Lower leg skin (tissue), 4 donors: Measurements from ENCODE around the gene ANGPTL2. TPM values are rescaled to one million over a fixed set of nuclear protein-coding genes. Genes with fewer than 3 reads are reported as not detected.
"Not testable (repeated sequence)": the region's sequence is repeated elsewhere in the genome, so short reads cannot be mapped to it uniquely, and the experiment has no call there.

Experiments used
- DNase-seq, 2 donors: peaks; one replicate each; pipeline ENCODE4 v3.0.0-alpha.2; 2019; ENCODE audit warnings: low spot score in 2 of 2
- H3K4me3 ChIP-seq: fragments of 200-600 bp; sonication (generic); 2 replicates; pipeline ENCODE4 v1.5.1; 2017; ENCODE audit warnings: mild to moderate bottlenecking, low read depth; ENCODE audit not compliant: poor library complexity, severe bottlenecking
- CTCF ChIP-seq, 3 donors: fragments of 450-650 bp; IDR thresholded peaks; one replicate each; pipeline ENCODE4 v1.5.1; 2016; ENCODE audit warnings: antibody characterized with exemption in 3 of 3, mild to moderate bottlenecking in 3 of 3, moderate library complexity in 2 of 3
- POLR2A ChIP-seq, 2 donors: fragments of 450-650 bp; IDR thresholded peaks; one replicate each; pipeline ENCODE4 v1.6.1; 2016 to 2017; ENCODE audit warnings: antibody characterized with exemption in 2 of 2, mild to moderate bottlenecking in 1 of 2, moderate library complexity in 1 of 2
- WGBS, 2 donors: methylation state at CpG; one replicate each; pipeline ENCODE4 v1.1.5; 2018; 5-methylcytosine and 5-hydroxymethylcytosine counted together
- intact Hi-C: fragments of 100-400 bp; cut with DNase I; formaldehyde crosslinking; loops from one replicate; pipeline ENCODE4 v1.15.0; 2023; ENCODE audit warnings: low total_unique reads
- total RNA-seq, 4 donors: library from RNA; depleted of rRNA; stranded (reverse); fragments of >200 nt; gene quantifications; one replicate each; pipeline ENCODE4 v1.1.0, GENCODE V29; 2016

The ANGPTL2 gene
- total RNA-seq, 4 donors from 2014 or later, result 10.5 to 37.8 (median 18.5) TPM

GRCh38 chr9:127149463-127150390 lies 27.3 kb upstream of the ANGPTL2 start:
- WGBS, 2 donors, result 89 to 92% methylated on average over 6 of the region's 6 CpGs
- DNase-seq, result peak in 1 of 2 donors; percentile 60
- no peak overlapping the region for H3K4me3 ChIP-seq
- TF ChIP-seq POLR2A (IDR thresholded peaks at IDR 0.05) (no peak), CTCF (IDR thresholded peaks at IDR 0.05) (no peak)
- intact Hi-C loops, result no loop called here

- H3K4me3 ChIP-seq, result no peak overlapping the region
- DNase-seq, result peak in 1 of 2 donors; percentile 59
- TF ChIP-seq POLR2A (IDR thresholded peaks at IDR 0.05), result no peak
- no peak for TF ChIP-seq CTCF (IDR thresholded peaks at IDR 0.05)
- intact Hi-C loops, result no loop called here
- 95 to 97% methylated on average over 7 of the region's 7 CpGs for WGBS, 2 donors
Measured at GRCh38 chr9:127149010-127149409, 26.6 kb upstream of the ANGPTL2 start.

- DNase-seq, result peak in 1 of 2 donors; percentile 59
- intact Hi-C loops, result no loop called here
- WGBS, 2 donors, result 95 to 97% methylated on average over 5 of the region's 5 CpGs
- H3K4me3 ChIP-seq, result no peak overlapping the region
- TF ChIP-seq CTCF (IDR thresholded peaks at IDR 0.05), result no peak
- TF ChIP-seq POLR2A (IDR thresholded peaks at IDR 0.05), result no peak
Measured at GRCh38 chr9:127148014-127148413, 25.6 kb upstream of the ANGPTL2 start.

- 64 to 69% methylated on average over 2 of the region's 2 CpGs for WGBS, 2 donors
- TF ChIP-seq CTCF (IDR thresholded peaks at IDR 0.05), result no peak
- no peak for TF ChIP-seq POLR2A (IDR thresholded peaks at IDR 0.05)
- DNase-seq, result no peak
- H3K4me3 ChIP-seq, result no peak overlapping the region
- intact Hi-C loops, result no loop called here
Measured at GRCh38 chr9:127147251-127147650, 24.8 kb upstream of the ANGPTL2 start.

GRCh38 chr9:127146841-127147240 lies 24.4 kb upstream of the ANGPTL2 start:
- DNase-seq, intact Hi-C loops: not testable (repeated sequence)

GRCh38 chr9:127144670-127145445 lies 22.4 kb upstream of the ANGPTL2 start:
- intact Hi-C loops, result no loop called here
- WGBS, 2 donors, result 94% methylated on average over 8 of the region's 8 CpGs
- H3K4me3 ChIP-seq, result no peak overlapping the region
- TF ChIP-seq CTCF (IDR thresholded peaks at IDR 0.05) (no peak), POLR2A (IDR thresholded peaks at IDR 0.05) (no peak)
- no peak for DNase-seq

More at GRCh38 chr9:127146841-127147240, 24.4 kb upstream of the ANGPTL2 start:
- H3K4me3 ChIP-seq, result not testable (repeated sequence)
